ENCODE data around the gene LIM2. TPM values are rescaled to one million over a fixed set of nuclear protein-coding genes. Genes with fewer than 3 reads are reported as not detected.
"Not testable (repeated sequence)": the region's sequence is repeated elsewhere in the genome, so short reads cannot be mapped to it uniquely, and the experiment has no call there.

Gene LIM2
- total and polyA plus RNA-seq, 5 donors: not detected

DNA sequence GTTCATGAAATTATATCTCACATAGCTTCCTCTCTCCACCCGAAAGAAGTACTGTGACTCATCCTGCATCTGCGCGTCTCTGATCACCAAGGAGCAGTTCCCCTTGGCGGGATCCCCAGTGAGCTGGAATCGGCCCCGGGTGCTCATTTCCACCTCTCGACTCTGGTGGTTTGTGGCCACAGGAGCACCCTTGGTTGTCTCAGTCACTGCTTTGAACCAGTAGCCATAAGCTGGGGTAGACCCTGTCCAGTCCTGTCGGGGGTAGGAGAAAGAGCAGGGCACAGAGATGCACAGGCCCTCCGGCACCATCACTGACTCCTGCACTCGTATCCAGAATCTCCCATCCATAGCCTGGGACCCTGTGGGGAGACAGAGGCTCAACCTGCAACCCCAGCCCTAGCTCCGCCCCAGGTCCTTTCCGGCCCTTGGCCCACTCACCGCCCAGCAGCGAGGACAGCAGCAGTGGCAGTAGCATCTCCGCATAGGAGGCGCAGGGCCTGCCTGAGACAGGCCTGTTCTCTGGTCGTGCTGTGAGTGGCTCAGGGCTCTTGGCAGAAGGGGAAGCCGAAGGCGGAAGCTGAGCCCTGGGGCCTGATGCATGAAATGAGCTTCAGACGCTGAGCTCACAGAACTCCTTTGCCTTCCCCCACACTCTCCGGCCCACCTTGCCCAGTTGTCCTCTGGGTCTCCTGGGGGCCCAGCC lies 29.5 kb upstream of the LIM2 start, which contains the start of gene SIGLEC10:
Gene SIGLEC10 (minus strand): TSS at position 536 of the 703 bp plus-strand sequence. CDS start 61 bp downstream, at position 475.
- WGBS: 52% methylated on average over 21 of the region's 21 CpGs
- H3K4me3 ChIP-seq (ENCODE audit: low read length): no peak within 1 kb of the TSS
- ATAC-seq (peak; percentile 39 to 59), DNase-seq (peak; percentile 45 to 80 (median 72))
- intact Hi-C loops (cut with DNase I): no loop called here
- no peaks in the 10 kb centered on the region for H3K4me1 ChIP-seq (ENCODE audit: control insufficient read depth, insufficient read depth, low read length)
- no peak within 1 kb of the TSS for H3K27ac ChIP-seq (ENCODE audit: low read length)
- no peaks in the 10 kb centered on the region for H3K27me3 ChIP-seq (ENCODE audit: control insufficient read depth, insufficient read depth)
- no peaks in the 10 kb centered on the region for H3K9me3 ChIP-seq (ENCODE audit: control insufficient read depth, low read length)

- H3K9me3 ChIP-seq (ENCODE audit: control insufficient read depth, low read length); DNase-seq; H3K27ac ChIP-seq (ENCODE audit: low read length); H3K4me1 ChIP-seq (ENCODE audit: control insufficient read depth, insufficient read depth, low read length); H3K27me3 ChIP-seq (ENCODE audit: control insufficient read depth, insufficient read depth); intact Hi-C loops (cut with DNase I); H3K4me3 ChIP-seq (ENCODE audit: low read length); ATAC-seq: not testable (repeated sequence)
- WGBS: 74% methylated on average over 15 of the region's 15 CpGs
Measured at GRCh38 chr19:51416422-51416821, 28.6 kb upstream of the LIM2 start.

DNA sequence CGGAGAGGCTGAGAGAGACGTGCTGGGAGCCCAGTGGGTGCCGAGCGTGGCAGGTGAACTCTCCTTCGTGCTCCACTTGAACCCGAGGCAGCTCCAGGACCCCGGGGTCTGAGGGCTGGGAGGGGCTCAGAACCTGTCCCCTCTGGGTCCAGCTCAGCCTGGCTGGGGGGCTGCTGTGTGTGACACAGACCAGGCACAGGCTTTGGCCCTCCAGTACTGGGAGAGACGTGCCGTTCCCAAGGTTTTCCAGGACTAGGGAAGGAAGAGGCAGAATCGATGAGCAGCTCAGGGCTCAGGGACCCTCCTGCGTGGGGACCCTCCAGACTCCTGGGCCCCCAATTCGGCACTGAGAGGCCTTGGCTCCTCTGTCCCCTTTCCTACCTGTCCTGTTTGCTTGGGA lies 27.4 kb upstream of the LIM2 start:
- no peak for DNase-seq
- H3K4me1 ChIP-seq (ENCODE audit: control insufficient read depth, insufficient read depth, low read length): no peaks in the 10 kb centered on the region
- 83% methylated on average over 12 of the region's 12 CpGs for whole genome bisulfite sequencing
- H3K4me3 ChIP-seq (ENCODE audit: low read length): no peak overlapping the region
- no peaks in the 10 kb centered on the region for H3K9me3 ChIP-seq (ENCODE audit: control insufficient read depth, low read length)
- ATAC-seq: no peak
- intact Hi-C loops (cut with DNase I): no loop called here
- H3K27me3 ChIP-seq (ENCODE audit: control insufficient read depth, insufficient read depth): no peaks in the 10 kb centered on the region
- H3K27ac ChIP-seq (ENCODE audit: low read length): no peak overlapping the region

- Histone ChIP-seq H3K4me3 (ENCODE audit: low read length) (no peak overlapping the region), H3K4me1 (ENCODE audit: control insufficient read depth, insufficient read depth, low read length) (no peaks in the 10 kb centered on the region), H3K27me3 (ENCODE audit: control insufficient read depth, insufficient read depth) (no peaks in the 10 kb centered on the region), H3K27ac (ENCODE audit: low read length) (no peak overlapping the region), H3K9me3 (ENCODE audit: control insufficient read depth, low read length) (no peaks in the 10 kb centered on the region)
- 91% methylated on average over 15 of the region's 15 CpGs for WGBS
- DNase-seq (no peak), ATAC-seq (no peak)
- intact Hi-C loops (cut with DNase I): no loop called here
Measured at GRCh38 chr19:51410950-51411748, 23.4 kb upstream of the LIM2 start.

GRCh38 chr19:51407511-51408131 lies 19.8 kb upstream of the LIM2 start:
- H3K27ac ChIP-seq (ENCODE audit: low read length): no peak overlapping the region
- no peaks in the 10 kb centered on the region for H3K27me3 ChIP-seq (ENCODE audit: control insufficient read depth, insufficient read depth)
- H3K4me3 ChIP-seq (ENCODE audit: low read length): no peak overlapping the region
- 54% methylated on average over 6 of the region's 6 CpGs for WGBS
- H3K4me1 ChIP-seq (ENCODE audit: control insufficient read depth, insufficient read depth, low read length): no peaks in the 10 kb centered on the region
- intact Hi-C loops (cut with DNase I): no loop called here
- ATAC-seq (peak in 1 of 2 donors; percentile 63), DNase-seq (no peak)
- no peaks in the 10 kb centered on the region for H3K9me3 ChIP-seq (ENCODE audit: control insufficient read depth, low read length)

DNA sequence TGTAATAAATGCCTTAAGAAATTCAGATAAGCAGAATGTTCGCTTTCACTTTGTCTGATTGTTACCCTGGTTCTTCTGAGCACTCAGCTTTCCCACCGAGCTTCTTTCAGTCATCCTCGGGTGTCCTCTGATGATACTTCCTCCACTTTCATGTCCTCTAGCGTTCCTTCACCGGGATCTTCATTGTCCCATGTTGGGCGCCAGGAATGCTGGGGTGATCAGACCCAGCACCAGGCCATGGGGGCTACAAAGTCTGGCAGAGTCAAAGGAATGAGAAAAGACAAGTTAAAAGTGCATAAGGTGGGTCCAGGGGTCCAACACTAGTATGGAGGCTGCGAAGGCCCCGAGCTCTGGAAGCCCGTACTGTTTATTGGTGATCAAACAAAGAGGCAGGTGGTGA lies 14.3 kb upstream of the LIM2 start:
- ATAC-seq (no peak), DNase-seq (no peak)
- intact Hi-C loops (cut with DNase I): no loop called here
- WGBS: 95% methylated on average over 9 of the region's 9 CpGs
- Histone ChIP-seq H3K4me3 (ENCODE audit: low read length) (no peak overlapping the region), H3K27ac (ENCODE audit: low read length) (no peak overlapping the region), H3K27me3 (ENCODE audit: control insufficient read depth, insufficient read depth) (no peaks in the 10 kb centered on the region), H3K9me3 (ENCODE audit: control insufficient read depth, low read length) (no peaks in the 10 kb centered on the region), H3K4me1 (ENCODE audit: control insufficient read depth, insufficient read depth, low read length) (no peaks in the 10 kb centered on the region)

GRCh38 chr19:51399936-51400335 lies 12.2 kb upstream of the LIM2 start:
- DNase-seq; ATAC-seq; H3K4me3 ChIP-seq (ENCODE audit: low read length); H3K27me3 ChIP-seq (ENCODE audit: control insufficient read depth, insufficient read depth); H3K4me1 ChIP-seq (ENCODE audit: control insufficient read depth, insufficient read depth, low read length); H3K9me3 ChIP-seq (ENCODE audit: control insufficient read depth, low read length); H3K27ac ChIP-seq (ENCODE audit: low read length): not testable (repeated sequence)
- intact Hi-C loops (cut with DNase I): loop anchor here in 1 of 4 donors (10.0 kb wide), 1 partner anchor 65 kb away; no protein-coding TSS in a partner anchor
- WGBS: 83% methylated on average over 7 of the region's 7 CpGs

GRCh38 chr19:51399231-51399630 lies 11.5 kb upstream of the LIM2 start:
- 88% methylated on average over 5 of the region's 5 CpGs for WGBS
- Histone ChIP-seq H3K27me3 (ENCODE audit: control insufficient read depth, insufficient read depth) (no peaks in the 10 kb centered on the region), H3K9me3 (ENCODE audit: control insufficient read depth, low read length) (no peaks in the 10 kb centered on the region), H3K4me1 (ENCODE audit: control insufficient read depth, insufficient read depth, low read length) (no peaks in the 10 kb centered on the region), H3K27ac (ENCODE audit: low read length) (no peak overlapping the region), H3K4me3 (ENCODE audit: low read length) (no peak overlapping the region)
- DNase-seq: no peak
- intact Hi-C loops (cut with DNase I): loop anchor here in 1 of 4 donors (10.0 kb wide), 1 partner anchor 64 kb away; no protein-coding TSS in a partner anchor
- no peak for ATAC-seq

- intact Hi-C loops (cut with DNase I): loop anchor here in 1 of 4 donors (10.0 kb wide), 1 partner anchor 63 kb away; no protein-coding TSS in a partner anchor
- 44% methylated on average over 7 of the region's 7 CpGs for WGBS
- DNase-seq: no peak
- Histone ChIP-seq H3K9me3 (ENCODE audit: control insufficient read depth, low read length) (no peaks in the 10 kb centered on the region), H3K27me3 (ENCODE audit: control insufficient read depth, insufficient read depth) (no peaks in the 10 kb centered on the region), H3K4me1 (ENCODE audit: control insufficient read depth, insufficient read depth, low read length) (no peaks in the 10 kb centered on the region), H3K27ac (ENCODE audit: low read length) (no peak overlapping the region), H3K4me3 (ENCODE audit: low read length) (no peak overlapping the region)
- ATAC-seq: no peak
Measured at GRCh38 chr19:51398096-51398704, 10.4 kb upstream of the LIM2 start.

DNA sequence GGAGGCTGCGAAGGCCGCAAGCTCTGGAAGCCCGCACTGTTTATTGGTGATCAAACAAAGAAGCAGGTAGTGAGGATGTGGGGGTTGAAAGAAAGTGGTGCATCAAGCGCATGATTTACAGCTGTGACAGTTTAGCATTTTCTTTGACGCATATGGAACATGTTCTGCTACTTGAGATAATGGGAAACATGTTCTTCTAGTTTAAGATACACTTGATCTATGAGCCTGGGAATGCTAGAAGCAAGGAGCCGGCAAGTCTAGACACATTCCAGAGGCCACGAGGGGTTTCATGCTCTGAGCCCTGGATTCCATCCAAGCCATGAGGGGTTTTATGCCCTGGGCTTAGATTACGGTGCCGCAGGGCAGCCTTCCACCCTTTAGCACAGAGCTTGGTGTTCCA lies 9.7 kb upstream of the LIM2 start:
- H3K4me1 ChIP-seq (ENCODE audit: control insufficient read depth, insufficient read depth, low read length); H3K27me3 ChIP-seq (ENCODE audit: control insufficient read depth, insufficient read depth); H3K27ac ChIP-seq (ENCODE audit: low read length); ATAC-seq; H3K9me3 ChIP-seq (ENCODE audit: control insufficient read depth, low read length); H3K4me3 ChIP-seq (ENCODE audit: low read length); DNase-seq: not testable (repeated sequence)
- intact Hi-C loops (cut with DNase I): loop anchor here in 1 of 4 donors (10.0 kb wide), 1 partner anchor 63 kb away; no protein-coding TSS in a partner anchor
- 64% methylated on average over 9 of the region's 9 CpGs for WGBS

Data from right cardiac atrium (tissue), 5 donors.